Sciatic nerve (tissue), 2 donors: ENCODE measurements around the gene PROK1. TPM values are rescaled to one million over a fixed set of nuclear protein-coding genes. Genes with fewer than 3 reads are reported as not detected.
A peak's percentile ranks its signal among the peaks of the same experiment; 100 is the strongest.

Experiments used
- ATAC-seq: fragments of 200-7000 bp; cut with Tn5 transposase; one replicate; pipeline ENCODE4 v1.9.1; 2020; ENCODE audit warnings: mild to moderate bottlenecking, moderate library complexity
- DNase-seq: peaks from one replicate; pipeline ENCODE4 v3.0.0-alpha.2; 2020; ENCODE audit warnings: low spot score
- intact Hi-C: fragments of 100-400 bp; cut with DNase I; formaldehyde crosslinking; loops from one replicate; pipeline ENCODE4 v1.14.2; 2022
- total RNA-seq: library from RNA; stranded (reverse); fragmentation: NEBNext Ultra II Directional; extraction: Animal tissue kit (Norgen Biotek cat#: 25700); gene quantifications from one replicate; pipeline ENCODE4 v1.2.1, GENCODE V29; 2021
- donor health status: DM: no; HTN: no; CAD: no.
- donor health status: DM: no; HTN: no; CAD: no.

PROK1 gene
- total RNA-seq, 1 donor from 2014 or later = not detected

GRCh38 chr1:110480356-110481096 lies 29.6 kb downstream of the PROK1 start:
- intact Hi-C loops = no loop called here
- no peak for ATAC-seq
- no peak for DNase-seq

GRCh38 chr1:110481968-110482623 lies 31.1 kb downstream of the PROK1 start:
- DNase-seq (no peak), ATAC-seq (peak; percentile 8)
- intact Hi-C loops = no loop called here

GRCh38 chr1:110482662-110483307 lies 31.8 kb downstream of the PROK1 start:
- intact Hi-C loops = no loop called here
- ATAC-seq (no peak), DNase-seq (no peak)

GRCh38 chr1:110483308-110483685 lies 32.3 kb downstream of the PROK1 start:
- intact Hi-C loops = no loop called here
- ATAC-seq = no peak
- DNase-seq = no peak

- ATAC-seq (no peak), DNase-seq (no peak)
- intact Hi-C loops = no loop called here
Observed at GRCh38 chr1:110484801-110485200, 33.9 kb downstream of the PROK1 start.

GRCh38 chr1:110485725-110486124 lies 34.8 kb downstream of the PROK1 start:
- ATAC-seq = no peak
- no peak for DNase-seq
- intact Hi-C loops = no loop called here

GRCh38 chr1:110487726-110488125 lies 36.8 kb downstream of the PROK1 start:
- ATAC-seq (no peak), DNase-seq (no peak)
- intact Hi-C loops = no loop called here

GRCh38 chr1:110488161-110488560 lies 37.2 kb downstream of the PROK1 start:
- DNase-seq (no peak), ATAC-seq (no peak)
- intact Hi-C loops = no loop called here

- DNase-seq = no peak
- intact Hi-C loops = no loop called here
- ATAC-seq = no peak
Observed at GRCh38 chr1:110488867-110489266, 37.9 kb downstream of the PROK1 start.

- no peak for DNase-seq
- intact Hi-C loops = no loop called here
- ATAC-seq = no peak
Observed at GRCh38 chr1:110489406-110489805, 38.5 kb downstream of the PROK1 start.

- intact Hi-C loops = no loop called here
- DNase-seq (no peak), ATAC-seq (no peak)
Observed at GRCh38 chr1:110489973-110490542, 39.1 kb downstream of the PROK1 start.

GRCh38 chr1:110490791-110491451 lies 40.0 kb downstream of the PROK1 start:
- intact Hi-C loops = no loop called here
- DNase-seq (no peak), ATAC-seq (no peak)

GRCh38 chr1:110492573-110492972 lies 41.6 kb downstream of the PROK1 start:
- intact Hi-C loops = no loop called here
- ATAC-seq (no peak), DNase-seq (no peak)

GRCh38 chr1:110493059-110493699 lies 42.2 kb downstream of the PROK1 start:
- DNase-seq (no peak), ATAC-seq (no peak)
- intact Hi-C loops = no loop called here

- ATAC-seq = no peak
- intact Hi-C loops = no loop called here
- no peak for DNase-seq
Observed at GRCh38 chr1:110494036-110494435, 43.1 kb downstream of the PROK1 start.

- no peak for DNase-seq
- no peak for ATAC-seq
- intact Hi-C loops = no loop called here
Observed at GRCh38 chr1:110494522-110495406, 43.8 kb downstream of the PROK1 start.

GRCh38 chr1:110495926-110496600 lies 45.1 kb downstream of the PROK1 start:
- intact Hi-C loops = no loop called here
- ATAC-seq (peak; percentile 81), DNase-seq (peak; percentile 87)

- DNase-seq (no peak), ATAC-seq (no peak)
- intact Hi-C loops = no loop called here
Observed at GRCh38 chr1:110498270-110498669, 47.3 kb downstream of the PROK1 start.
